GM19351 (cell line): Measurements from ENCODE around the gene ME2.
"Not testable (repeated sequence)": the region's sequence is repeated elsewhere in the genome, so short reads cannot be mapped to it uniquely, and the experiment has no call there.

Experiments
- ATAC-seq: cut with Tn5 transposase; IDR thresholded peaks from one replicate; pipeline ENCODE4 v1.9.1; 2021; ENCODE audit warnings: mild to moderate bottlenecking, moderate library complexity; ENCODE audit not compliant: unreplicated experiment

Gene ME2

GRCh38 chr18:50859793-50860555 lies 18.9 kb upstream of the ME2 start:
- no peak for ATAC-seq

- no peak for ATAC-seq
These were observed 17.3 kb upstream of the ME2 start for GRCh38 chr18:50861617-50862016.

GRCh38 chr18:50862401-50862800 lies 16.5 kb upstream of the ME2 start:
- ATAC-seq = no peak

GRCh38 chr18:50863840-50864375 lies 15.0 kb upstream of the ME2 start:
- no peak for ATAC-seq

- peak; percentile 66 for ATAC-seq
These were observed 12.2 kb upstream of the ME2 start for GRCh38 chr18:50866765-50867164.

- ATAC-seq = no peak
These were observed 9.8 kb upstream of the ME2 start for GRCh38 chr18:50869150-50869549.

- no peak for ATAC-seq
These were observed 8.6 kb upstream of the ME2 start for GRCh38 chr18:50870138-50870845.

- ATAC-seq = no peak
These were observed 7.1 kb upstream of the ME2 start for GRCh38 chr18:50871846-50872245.

GRCh38 chr18:50875966-50876536 lies 2.9 kb upstream of the ME2 start:
- no peak for ATAC-seq

- ATAC-seq = no peak
These were observed 1.2 kb upstream of the ME2 start for GRCh38 chr18:50877545-50878265.

GRCh38 chr18:50879302-50880118 lies 592 bp downstream of the ME2 start:
- peak; percentile 20 for ATAC-seq

- ATAC-seq = no peak
These were observed 1.2 kb downstream of the ME2 start for GRCh38 chr18:50880119-50880465.

- not testable (repeated sequence) for ATAC-seq
These were observed 2.0 kb downstream of the ME2 start for GRCh38 chr18:50880944-50881343.

GRCh38 chr18:50886929-50887328 lies 8.0 kb downstream of the ME2 start:
- no peak for ATAC-seq

- no peak for ATAC-seq
These were observed 16.6 kb downstream of the ME2 start for GRCh38 chr18:50895350-50896045.

- ATAC-seq = no peak
These were observed 17.2 kb downstream of the ME2 start for GRCh38 chr18:50896093-50896492.

GRCh38 chr18:50898919-50899318 lies 20.0 kb downstream of the ME2 start:
- no peak for ATAC-seq

GRCh38 chr18:50902797-50903196 lies 23.9 kb downstream of the ME2 start:
- ATAC-seq = no peak

- no peak for ATAC-seq
These were observed 27.9 kb downstream of the ME2 start for GRCh38 chr18:50906843-50907242.

- ATAC-seq = no peak
These were observed 30.3 kb downstream of the ME2 start for GRCh38 chr18:50909261-50909660.
